ENCODE measurements around the gene LRRC28.

DNA sequence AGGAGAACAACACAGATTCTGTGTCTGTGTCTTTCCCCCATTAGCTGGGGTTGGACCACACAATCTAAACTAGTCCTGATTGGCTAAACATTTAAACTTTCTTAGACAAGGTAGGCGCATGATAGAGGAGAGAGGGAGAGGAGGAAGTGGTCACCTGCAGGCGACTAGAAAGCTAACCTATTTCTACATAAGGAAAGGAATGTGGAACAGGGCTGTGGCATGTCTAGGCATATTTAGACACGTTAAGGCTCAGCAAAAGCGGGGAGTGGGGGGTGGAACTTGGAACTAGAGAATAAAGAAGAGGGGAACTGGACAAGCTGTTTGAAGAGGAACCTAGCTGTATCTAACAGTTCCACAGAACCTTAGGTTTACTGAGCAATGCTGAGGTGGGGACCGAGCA, 12.8 kb downstream of the LRRC28 start:
- TF ChIP-seq POLR2A (IDR thresholded peaks at IDR 0.05; ENCODE audit: low read depth, low read length) (no peak), TAF1 (IDR thresholded peaks at IDR 0.05; ENCODE audit: low read depth, low read length) (no peak), POLR2AphosphoS5 (IDR thresholded peaks at IDR 0.05; ENCODE audit: low read depth, low read length) (no peak), SPI1 (IDR thresholded peaks at IDR 0.05; ENCODE audit: low read depth, low read length) (no peak)
